ENCODE data around the gene SNX13.

The SNX13 gene

DNA sequence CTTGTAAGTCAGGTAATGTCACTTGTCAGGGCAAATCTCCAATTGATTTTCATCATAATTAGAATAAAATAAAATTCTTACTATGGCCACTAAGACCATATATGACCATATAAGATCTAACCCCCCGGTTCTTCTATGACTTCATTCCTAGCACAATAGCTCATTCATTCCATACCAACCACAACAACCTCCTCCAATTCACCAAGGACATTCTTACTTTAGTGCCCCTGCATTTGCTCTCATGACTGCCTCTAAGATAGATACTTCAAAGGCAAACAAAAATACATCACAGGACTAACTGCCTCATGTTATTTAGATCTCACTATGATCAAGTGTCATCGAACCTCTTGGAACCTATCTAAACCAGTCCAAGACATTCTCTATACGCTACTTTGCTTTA, 90.8 kb downstream of the SNX13 start:
- Histone ChIP-seq H3K27ac (no peak overlapping the region), H3K4me3 (ENCODE audit: low read depth, low read length) (no peak overlapping the region), H3K36me3 (no peaks in the 10 kb centered on the region; the same call in 1 of the 2 replicates), H3K27me3 (ENCODE audit: insufficient read depth, low read depth, severe bottlenecking) (no peaks in the 10 kb centered on the region), H3K9me3 (ENCODE audit: severe bottlenecking) (no peaks in the 10 kb centered on the region)
- TF ChIP-seq, protein P1, sequence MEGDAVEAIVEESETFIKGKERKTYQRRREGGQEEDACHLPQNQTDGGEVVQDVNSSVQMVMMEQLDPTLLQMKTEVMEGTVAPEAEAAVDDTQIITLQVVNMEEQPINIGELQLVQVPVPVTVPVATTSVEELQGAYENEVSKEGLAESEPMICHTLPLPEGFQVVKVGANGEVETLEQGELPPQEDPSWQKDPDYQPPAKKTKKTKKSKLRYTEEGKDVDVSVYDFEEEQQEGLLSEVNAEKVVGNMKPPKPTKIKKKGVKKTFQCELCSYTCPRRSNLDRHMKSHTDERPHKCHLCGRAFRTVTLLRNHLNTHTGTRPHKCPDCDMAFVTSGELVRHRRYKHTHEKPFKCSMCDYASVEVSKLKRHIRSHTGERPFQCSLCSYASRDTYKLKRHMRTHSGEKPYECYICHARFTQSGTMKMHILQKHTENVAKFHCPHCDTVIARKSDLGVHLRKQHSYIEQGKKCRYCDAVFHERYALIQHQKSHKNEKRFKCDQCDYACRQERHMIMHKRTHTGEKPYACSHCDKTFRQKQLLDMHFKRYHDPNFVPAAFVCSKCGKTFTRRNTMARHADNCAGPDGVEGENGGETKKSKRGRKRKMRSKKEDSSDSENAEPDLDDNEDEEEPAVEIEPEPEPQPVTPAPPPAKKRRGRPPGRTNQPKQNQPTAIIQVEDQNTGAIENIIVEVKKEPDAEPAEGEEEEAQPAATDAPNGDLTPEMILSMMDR (IDR thresholded peaks at IDR 0.05; ENCODE audit: low read depth, low read length) = no peak
- no peak for DNase-seq

DNA sequence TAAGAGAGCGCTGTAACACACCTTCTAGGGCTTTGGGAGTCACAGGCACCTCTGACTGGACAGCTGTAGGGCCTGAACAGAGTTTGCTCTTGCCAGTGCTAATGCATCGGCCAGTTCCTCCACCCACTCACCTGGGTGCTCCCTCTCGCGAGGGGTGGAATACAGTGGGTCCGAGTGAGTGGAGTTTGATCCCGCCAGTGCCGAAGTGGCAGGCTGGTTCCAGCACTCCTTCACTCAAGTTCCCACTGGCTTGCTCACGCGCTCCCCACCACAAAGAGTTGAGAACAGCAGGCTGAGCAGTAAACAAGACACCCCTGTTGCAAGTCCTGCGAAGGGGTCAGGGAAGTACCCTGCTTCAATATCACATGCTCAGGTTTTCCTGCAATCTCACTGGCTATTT, 91.8 kb downstream of the SNX13 start:
- Histone ChIP-seq H3K27ac (no peak overlapping the region), H3K9me3 (ENCODE audit: severe bottlenecking) (no peaks in the 10 kb centered on the region), H3K36me3 (no peaks in the 10 kb centered on the region; the same call in 1 of the 2 replicates), H3K27me3 (ENCODE audit: insufficient read depth, low read depth, severe bottlenecking) (no peaks in the 10 kb centered on the region), H3K4me3 (ENCODE audit: low read depth, low read length) (no peak overlapping the region)
- TF ChIP-seq, protein P1 (IDR thresholded peaks at IDR 0.05; ENCODE audit: low read depth, low read length) = no peak
- no peak for DNase-seq

DNA sequence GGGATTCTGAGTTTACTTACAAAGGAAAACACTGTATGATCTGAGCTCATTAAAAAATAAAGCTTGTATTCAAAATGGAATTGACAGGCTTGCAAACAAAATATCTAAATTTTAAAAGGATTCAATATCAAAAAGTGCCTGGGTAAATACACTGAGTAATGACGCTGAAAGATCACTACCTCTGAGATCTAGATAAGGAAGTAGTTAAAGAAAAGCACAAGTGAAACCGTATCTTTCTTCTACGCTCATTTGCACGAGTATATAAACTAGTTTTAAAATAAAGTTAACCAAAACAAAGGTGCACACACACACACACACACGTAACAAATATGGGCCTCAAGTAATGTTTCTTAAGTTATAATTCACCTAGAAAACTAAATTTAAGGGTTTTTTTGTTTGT, 93.4 kb downstream of the SNX13 start:
- H3K27me3 ChIP-seq (ENCODE audit: insufficient read depth, low read depth, severe bottlenecking) = no peaks in the 10 kb centered on the region
- no peak for DNase-seq
- H3K9me3 ChIP-seq (ENCODE audit: severe bottlenecking) = no peaks in the 10 kb centered on the region
- no peak overlapping the region for H3K27ac ChIP-seq
- no peak overlapping the region for H3K4me3 ChIP-seq (ENCODE audit: low read depth, low read length)
- TF ChIP-seq, protein P1 (IDR thresholded peaks at IDR 0.05; ENCODE audit: low read depth, low read length) = no peak
- H3K36me3 ChIP-seq = no peaks in the 10 kb centered on the region; the same call in 1 of the 2 replicates

DNA sequence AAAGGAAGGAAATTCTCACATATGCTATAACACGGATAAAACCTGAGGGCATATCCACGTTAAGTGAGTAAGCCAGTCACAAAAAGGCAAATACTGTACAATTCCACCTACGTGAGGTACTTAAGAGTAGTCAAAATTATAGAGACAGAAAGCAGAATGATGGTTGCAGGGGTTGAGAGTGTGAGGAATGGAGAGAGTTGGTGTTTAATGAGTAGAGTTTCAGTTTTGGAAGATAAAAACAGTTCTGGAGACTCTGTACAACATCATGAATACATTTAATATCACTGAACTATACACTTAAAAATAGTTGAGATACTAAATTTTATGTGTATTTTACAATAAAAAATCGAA, 95.1 kb downstream of the SNX13 start:
- H3K4me3 ChIP-seq (ENCODE audit: low read depth, low read length) = no peak overlapping the region
- no peaks in the 10 kb centered on the region for H3K9me3 ChIP-seq (ENCODE audit: severe bottlenecking)
- no peaks in the 10 kb centered on the region; the same call in 1 of the 2 replicates for H3K36me3 ChIP-seq
- TF ChIP-seq, protein P1 (IDR thresholded peaks at IDR 0.05; ENCODE audit: low read depth, low read length) = no peak
- H3K27me3 ChIP-seq (ENCODE audit: insufficient read depth, low read depth, severe bottlenecking) = no peaks in the 10 kb centered on the region
- no peak overlapping the region for H3K27ac ChIP-seq
- DNase-seq = no peak

DNA sequence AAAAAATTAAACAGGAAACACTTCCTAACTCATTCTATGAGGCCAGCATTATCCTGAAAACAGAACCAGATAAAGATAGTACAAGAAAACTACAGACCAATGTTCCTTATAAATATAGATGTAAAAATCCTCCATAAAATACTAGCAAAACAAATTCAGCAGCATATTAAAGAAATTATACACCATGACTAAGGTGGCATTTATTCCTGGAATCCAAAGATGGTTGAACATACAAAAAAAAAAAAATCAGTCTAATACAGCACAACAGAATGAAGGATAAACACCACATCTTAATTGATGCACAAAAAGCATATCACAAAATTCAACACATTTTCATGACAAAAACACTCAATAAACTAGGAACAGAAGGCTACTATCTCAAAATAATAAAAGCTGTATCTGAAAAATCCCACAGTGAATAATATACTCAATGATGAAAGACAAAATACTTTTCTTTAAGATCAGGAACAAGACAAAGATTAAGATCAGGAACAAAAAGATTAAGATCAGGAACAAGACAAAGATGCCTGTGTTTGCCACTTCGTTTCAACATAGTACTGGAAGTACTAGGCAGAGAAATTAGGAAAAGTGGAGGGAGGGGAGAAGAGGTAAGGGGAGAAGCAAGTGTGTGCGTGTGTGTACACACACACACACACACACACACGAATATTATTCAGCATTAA, 95.6 kb downstream of the SNX13 start:
- Histone ChIP-seq H3K27ac (no peak overlapping the region), H3K9me3 (ENCODE audit: severe bottlenecking) (no peaks in the 10 kb centered on the region), H3K27me3 (ENCODE audit: insufficient read depth, low read depth, severe bottlenecking) (no peaks in the 10 kb centered on the region), H3K36me3 (peaks cover 2% of the 10 kb centered on the region), H3K4me3 (ENCODE audit: low read depth, low read length) (no peak overlapping the region)
- DNase-seq = no peak
- TF ChIP-seq, protein P1 (IDR thresholded peaks at IDR 0.05; ENCODE audit: low read depth, low read length) = no peak

DNA sequence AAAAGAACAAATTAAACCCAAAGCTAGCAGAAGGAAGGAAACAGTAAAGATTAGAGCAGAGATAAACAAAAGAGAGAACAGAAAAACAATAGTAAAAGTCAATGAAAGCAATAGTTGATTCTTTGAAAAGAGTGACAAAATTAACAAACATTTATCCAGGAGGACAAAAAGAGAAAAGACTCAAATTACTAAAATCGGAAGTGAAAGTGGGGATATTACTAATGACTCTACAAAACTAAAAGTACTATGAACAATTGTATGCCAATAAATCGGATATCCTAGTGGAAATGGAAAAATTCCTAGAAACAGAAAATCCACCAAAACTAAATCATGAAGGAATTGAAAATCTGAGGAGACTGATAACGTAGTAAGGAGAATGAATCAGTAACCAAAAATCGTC, 96.3 kb downstream of the SNX13 start:
- no peak for DNase-seq
- no peaks in the 10 kb centered on the region for H3K27me3 ChIP-seq (ENCODE audit: insufficient read depth, low read depth, severe bottlenecking)
- no peaks in the 10 kb centered on the region for H3K9me3 ChIP-seq (ENCODE audit: severe bottlenecking)
- H3K4me3 ChIP-seq (ENCODE audit: low read depth, low read length) = no peak overlapping the region
- TF ChIP-seq, protein P1 (IDR thresholded peaks at IDR 0.05; ENCODE audit: low read depth, low read length) = no peak
- H3K27ac ChIP-seq = no peak overlapping the region
- H3K36me3 ChIP-seq = peaks cover 6% of the 10 kb centered on the region
